GM23338 (cell line): Measurements from ENCODE around the gene PKD1L1. TPM values are rescaled to one million over a fixed set of nuclear protein-coding genes. Genes with fewer than 3 reads are reported as not detected.

Source experiments
- ATAC-seq: fragments of 200-7000 bp; cut with Tn5 transposase; 3 replicates; pipeline ENCODE4 v1.9.1; 2020
- DNase-seq: peaks from one replicate; pipeline ENCODE4 v3.0.0-alpha.2; 2015; ENCODE audit warnings: low spot score
- H2AFZ ChIP-seq: fragments of 200-600 bp; sonication (generic); 2 replicates; pipeline ENCODE4 v1.8.0; 2016; ENCODE audit warnings: antibody characterized with exemption, mild to moderate bottlenecking, moderate library complexity
- H3F3A ChIP-seq: fragments of 200-600 bp; sonication (generic); replicated peaks from 2 replicates; pipeline ENCODE4 v1.8.0; 2017; ENCODE audit warnings: antibody characterized with exemption, mixed run types, low read depth
- H3K27ac ChIP-seq: fragments of 200-600 bp; sonication (generic); 2 replicates; pipeline ENCODE4 v1.6.1; 2016; ENCODE audit warnings: low read depth
- H3K27me3 ChIP-seq: fragments of 200-600 bp; sonication (generic); 2 replicates; pipeline ENCODE4 v1.8.0; 2016; ENCODE audit warnings: mild to moderate bottlenecking, mixed run types, moderate library complexity; ENCODE audit not compliant: insufficient read depth
- H3K36me3 ChIP-seq: fragments of 200-600 bp; sonication (generic); 2 replicates; pipeline ENCODE4 v1.8.0; 2016; ENCODE audit warnings: mild to moderate bottlenecking; ENCODE audit not compliant: insufficient read depth
- H3K4me1 ChIP-seq: fragments of 200-600 bp; sonication (generic); 2 replicates; pipeline ENCODE4 v1.8.0; 2016; ENCODE audit warnings: mild to moderate bottlenecking, moderate library complexity; ENCODE audit not compliant: insufficient read depth
- H3K4me2 ChIP-seq: fragments of 200-600 bp; sonication (generic); 2 replicates; pipeline ENCODE4 v1.7.1; 2017; ENCODE audit warnings: mixed run types
- H3K4me3 ChIP-seq: fragments of 200-600 bp; sonication (generic); 2 replicates; pipeline ENCODE4 v1.6.1; 2016; ENCODE audit warnings: mixed run types
- H3K79me2 ChIP-seq: fragments of 200-600 bp; sonication (generic); replicated peaks from 2 replicates; pipeline ENCODE4 v1.8.0; 2017; ENCODE audit warnings: mild to moderate bottlenecking; ENCODE audit not compliant: insufficient read depth
- H3K9me2 ChIP-seq: fragments of 200-600 bp; sonication (generic); 2 replicates; pipeline ENCODE4 v1.8.0; 2017; ENCODE audit not compliant: insufficient read depth
- H4K20me1 ChIP-seq: fragments of 200-600 bp; sonication (generic); replicated peaks from 2 replicates; pipeline ENCODE4 v1.8.0; 2017; ENCODE audit warnings: mild to moderate bottlenecking; ENCODE audit not compliant: insufficient read depth
- H3K27ac Mint-ChIP-seq: 2 replicates; pipeline ENCODE4 v1.8.0; 2020; ENCODE audit warnings: inconsistent platforms, mild to moderate bottlenecking, moderate library complexity, mixed read lengths
- H3K27me3 Mint-ChIP-seq: 3 replicates; pipeline ENCODE4 v1.8.0; 2022; ENCODE audit warnings: low read depth, mild to moderate bottlenecking, moderate library complexity, mixed read lengths, inconsistent platforms; ENCODE audit not compliant: insufficient read depth, poor library complexity
- H3K36me3 Mint-ChIP-seq: 3 replicates; pipeline ENCODE4 v1.8.0; 2021; ENCODE audit warnings: low read depth, mild to moderate bottlenecking, inconsistent platforms, moderate library complexity, mixed read lengths
- H3K4me1 Mint-ChIP-seq: 3 replicates; pipeline ENCODE4 v1.8.0; 2020; ENCODE audit warnings: mild to moderate bottlenecking, inconsistent platforms, mixed read lengths
- H3K4me3 Mint-ChIP-seq: 3 replicates; pipeline ENCODE4 v1.8.0; 2021; ENCODE audit warnings: moderate library complexity, mild to moderate bottlenecking, inconsistent platforms, mixed read lengths
- H3K9me3 Mint-ChIP-seq: 3 replicates; pipeline ENCODE4 v1.8.0; 2020; ENCODE audit warnings: moderate library complexity, mild to moderate bottlenecking, inconsistent platforms, mixed read lengths
- CREB1 ChIP-seq: fragments of 250-450 bp; sonication (Bioruptor Pico); IDR thresholded peaks from 2 replicates; pipeline ENCODE4 v1.5.0; 2020; ENCODE audit warnings: low read depth, mild to moderate bottlenecking, moderate library complexity
- EZH2 ChIP-seq: fragments of 200-600 bp; sonication (generic); IDR thresholded peaks from one replicate; pipeline ENCODE4 v1.8.0; 2017; ENCODE audit warnings: antibody characterized with exemption, mild to moderate bottlenecking, low read depth; ENCODE audit not compliant: unreplicated experiment
- NANOG ChIP-seq: IDR thresholded peaks from 2 replicates; pipeline ENCODE4 v1.6.1; 2016; ENCODE audit warnings: antibody characterized with exemption, borderline replicate concordance
- ZNF331 ChIP-seq: fragments of 250-450 bp; sonication (Bioruptor Pico); IDR thresholded peaks from 2 replicates; pipeline ENCODE4 v1.5.0; 2020; ENCODE audit warnings: low read depth, mild to moderate bottlenecking, moderate library complexity
- ZNF462 ChIP-seq: fragments of 250-450 bp; sonication (Bioruptor Pico); IDR thresholded peaks from 2 replicates; pipeline ENCODE4 v1.5.0; 2020; ENCODE audit warnings: mild to moderate bottlenecking, moderate library complexity
- polyA plus RNA-seq: library from polyadenylated mRNA; unstranded; fragments of >200 nt; fragmentation: Nextera tagmentation; extraction: Ambion mirVana; gene quantifications from 2 replicates; pipeline ENCODE4 v1.2.1, GENCODE V29; 2016
- total RNA-seq: library from RNA; depleted of rRNA; stranded (reverse); fragments of >200 nt; shearing (Covaris generic); gene quantifications from 2 replicates; pipeline ENCODE4 v1.2.3, GENCODE V29; 2014

Gene PKD1L1
- total and polyA plus RNA-seq, 2 experiments from 2014 or later = 0.03 TPM; not detected in 1

DNA sequence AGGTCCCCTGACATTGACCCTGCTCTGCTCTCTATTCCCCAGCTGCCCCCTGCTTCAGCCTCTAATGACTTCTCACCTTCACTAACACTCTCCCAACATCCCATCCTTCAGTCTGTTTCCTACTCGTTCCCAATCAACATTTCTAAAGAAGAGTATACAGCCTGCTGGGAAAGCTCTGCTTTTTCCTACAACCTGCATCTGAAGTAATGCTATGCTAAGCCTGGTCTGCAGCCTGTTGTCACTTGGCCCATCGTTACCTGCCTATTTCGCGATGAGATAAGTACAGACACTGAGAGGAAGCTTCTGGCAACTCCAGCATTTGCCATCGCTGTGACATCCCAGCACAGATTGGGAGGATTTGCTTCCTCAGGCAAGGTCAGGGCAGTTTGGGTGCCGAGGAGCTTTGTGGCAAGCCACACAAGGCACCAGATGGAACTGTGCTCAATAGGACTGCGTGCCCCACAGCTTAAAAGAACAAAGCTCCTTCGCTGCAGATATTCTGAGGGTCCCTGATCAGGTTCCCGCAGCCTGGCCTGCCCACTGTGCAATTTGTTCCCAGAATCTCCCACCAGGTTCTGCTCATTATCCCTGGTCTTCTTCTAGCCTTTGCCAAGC lies 51.4 kb downstream of the PKD1L1 start:
- TF ChIP-seq ZNF331 (no peak), ZNF462 (peak; percentile 80)
- Histone ChIP-seq H3K27me3 (no peaks in the 10 kb centered on the region), H3K36me3 (no peaks in the 10 kb centered on the region), H3K27ac (no peak overlapping the region), H4K20me1 (no peaks in the 10 kb centered on the region), H3K79me2 (no peaks in the 10 kb centered on the region), H3F3A (no peaks in the 10 kb centered on the region), H3K4me1 (peaks cover 17% of the 10 kb centered on the region), H3K4me2 (peak overlapping the region; percentile 63), H2AFZ (peak overlapping the region; percentile 79), H3K9me2 (no peaks in the 10 kb centered on the region), H3K4me3 (no peak overlapping the region)
- peak; percentile 44 for DNase-seq
- no peaks in the 10 kb centered on the region for H3K36me3 Mint-ChIP-seq
- peaks cover 23% of the 10 kb centered on the region for H3K4me1 Mint-ChIP-seq
- peak overlapping the region; percentile 22 for H3K4me3 Mint-ChIP-seq
- ATAC-seq = peak; percentile 82
- no peaks in the 10 kb centered on the region; the same call in 2 of the 3 replicates for H3K9me3 Mint-ChIP-seq
- H3K27ac Mint-ChIP-seq = no peak overlapping the region
- peaks cover 11% of the 10 kb centered on the region for H3K27me3 Mint-ChIP-seq

GRCh38 chr7:47895026-47895425 lies 53.2 kb downstream of the PKD1L1 start:
- no peak overlapping the region; the same call in 1 of the 2 replicates for H2AFZ ChIP-seq
- Mint-ChIP-seq H3K9me3 (no peaks in the 10 kb centered on the region; the same call in 2 of the 3 replicates), H3K27ac (no peak overlapping the region), H3K36me3 (no peaks in the 10 kb centered on the region), H3K4me3 (no peak overlapping the region), H3K4me1 (peaks cover 18% of the 10 kb centered on the region), H3K27me3 (peaks cover 9% of the 10 kb centered on the region)
- no peaks in the 10 kb centered on the region for H3F3A ChIP-seq
- no peak for ATAC-seq
- DNase-seq = no peak
- H3K4me3 ChIP-seq = no peak overlapping the region
- H3K27me3 ChIP-seq = no peaks in the 10 kb centered on the region
- H3K9me2 ChIP-seq = no peaks in the 10 kb centered on the region
- H3K4me1 ChIP-seq = peaks cover 17% of the 10 kb centered on the region
- H4K20me1 ChIP-seq = no peaks in the 10 kb centered on the region
- no peaks in the 10 kb centered on the region for H3K36me3 ChIP-seq
- no peaks in the 10 kb centered on the region for H3K79me2 ChIP-seq
- H3K4me2 ChIP-seq = no peak overlapping the region
- no peak overlapping the region for H3K27ac ChIP-seq
- TF ChIP-seq EZH2 (no peak), NANOG (no peak), CREB1 (CRISPR knock-in tag) (no peak), ZNF462 (no peak)
